KMS-11 (cell line): ENCODE data around the gene CHD5.

ENCODE experiments used
- H2AFZ ChIP-seq: fragments of 200-600 bp; sonication (generic); 2 replicates; pipeline ENCODE4 v1.6.1; 2016; ENCODE audit warnings: antibody characterized with exemption, mixed run types, low read depth
- H3K27ac ChIP-seq: fragments of 200-600 bp; sonication (generic); 2 replicates; pipeline ENCODE4 v1.6.1; 2016; ENCODE audit warnings: mild to moderate bottlenecking, mixed run types
- H3K27me3 ChIP-seq: fragments of 200-600 bp; sonication (generic); 2 replicates; pipeline ENCODE4 v1.6.1; 2017; ENCODE audit warnings: mild to moderate bottlenecking, low read depth, mixed run types, moderate library complexity; ENCODE audit not compliant: insufficient read depth
- H3K36me3 ChIP-seq: fragments of 200-600 bp; sonication (generic); 2 replicates; pipeline ENCODE4 v1.6.1; 2017; ENCODE audit warnings: mild to moderate bottlenecking, mixed run types; ENCODE audit not compliant: insufficient read depth
- H3K4me1 ChIP-seq: fragments of 200-600 bp; sonication (generic); 2 replicates; pipeline ENCODE4 v1.6.1; 2016; ENCODE audit warnings: mild to moderate bottlenecking, low read depth, mixed run types; ENCODE audit not compliant: poor library complexity, severe bottlenecking
- H3K4me2 ChIP-seq: fragments of 200-600 bp; sonication (generic); 2 replicates; pipeline ENCODE4 v1.7.0; 2016; ENCODE audit warnings: mild to moderate bottlenecking, mixed run types
- H3K4me3 ChIP-seq: fragments of 200-600 bp; sonication (generic); IDR thresholded peaks from 2 replicates; pipeline ENCODE4 v1.6.1; 2017; ENCODE audit warnings: low read depth, low read length, mixed read lengths; ENCODE audit not compliant: insufficient read depth
- H3K79me2 ChIP-seq: fragments of 200-600 bp; sonication (generic); 2 replicates; pipeline ENCODE4 v1.6.1; 2016; ENCODE audit warnings: low read depth, mixed run types; ENCODE audit not compliant: insufficient read depth
- H3K9ac ChIP-seq: fragments of 200-600 bp; sonication (generic); 2 replicates; pipeline ENCODE4 v1.6.1; 2016; ENCODE audit warnings: mild to moderate bottlenecking, mixed run types
- H4K20me1 ChIP-seq: fragments of 200-600 bp; sonication (generic); 2 replicates; pipeline ENCODE4 v1.6.1; 2016; ENCODE audit warnings: mild to moderate bottlenecking, mixed run types; ENCODE audit not compliant: insufficient read depth
- TF ChIP-seq, protein P1 (sequence below): fragments of 200-600 bp; sonication (generic); conservative IDR thresholded peaks from 2 replicates; pipeline ENCODE4 v1.6.1; 2017; ENCODE audit warnings: low read depth, mild to moderate bottlenecking, antibody characterized with exemption, low read length, moderate library complexity, mixed read lengths

The CHD5 gene

GRCh38 chr1:6088956-6089355 is 91.2 kb downstream of the CHD5 start:
- no peak overlapping the region for H2AFZ ChIP-seq
- H3K4me3 ChIP-seq: no peak overlapping the region
- no peaks in the 10 kb centered on the region for H3K36me3 ChIP-seq
- H3K4me1 ChIP-seq: no peaks in the 10 kb centered on the region
- no peak overlapping the region for H3K9ac ChIP-seq
- H3K79me2 ChIP-seq: no peaks in the 10 kb centered on the region
- no peak overlapping the region for H3K4me2 ChIP-seq
- TF ChIP-seq, protein P1, sequence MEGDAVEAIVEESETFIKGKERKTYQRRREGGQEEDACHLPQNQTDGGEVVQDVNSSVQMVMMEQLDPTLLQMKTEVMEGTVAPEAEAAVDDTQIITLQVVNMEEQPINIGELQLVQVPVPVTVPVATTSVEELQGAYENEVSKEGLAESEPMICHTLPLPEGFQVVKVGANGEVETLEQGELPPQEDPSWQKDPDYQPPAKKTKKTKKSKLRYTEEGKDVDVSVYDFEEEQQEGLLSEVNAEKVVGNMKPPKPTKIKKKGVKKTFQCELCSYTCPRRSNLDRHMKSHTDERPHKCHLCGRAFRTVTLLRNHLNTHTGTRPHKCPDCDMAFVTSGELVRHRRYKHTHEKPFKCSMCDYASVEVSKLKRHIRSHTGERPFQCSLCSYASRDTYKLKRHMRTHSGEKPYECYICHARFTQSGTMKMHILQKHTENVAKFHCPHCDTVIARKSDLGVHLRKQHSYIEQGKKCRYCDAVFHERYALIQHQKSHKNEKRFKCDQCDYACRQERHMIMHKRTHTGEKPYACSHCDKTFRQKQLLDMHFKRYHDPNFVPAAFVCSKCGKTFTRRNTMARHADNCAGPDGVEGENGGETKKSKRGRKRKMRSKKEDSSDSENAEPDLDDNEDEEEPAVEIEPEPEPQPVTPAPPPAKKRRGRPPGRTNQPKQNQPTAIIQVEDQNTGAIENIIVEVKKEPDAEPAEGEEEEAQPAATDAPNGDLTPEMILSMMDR: no peak
- no peaks in the 10 kb centered on the region for H4K20me1 ChIP-seq
- no peaks in the 10 kb centered on the region for H3K27me3 ChIP-seq
- H3K27ac ChIP-seq: no peak overlapping the region

DNA sequence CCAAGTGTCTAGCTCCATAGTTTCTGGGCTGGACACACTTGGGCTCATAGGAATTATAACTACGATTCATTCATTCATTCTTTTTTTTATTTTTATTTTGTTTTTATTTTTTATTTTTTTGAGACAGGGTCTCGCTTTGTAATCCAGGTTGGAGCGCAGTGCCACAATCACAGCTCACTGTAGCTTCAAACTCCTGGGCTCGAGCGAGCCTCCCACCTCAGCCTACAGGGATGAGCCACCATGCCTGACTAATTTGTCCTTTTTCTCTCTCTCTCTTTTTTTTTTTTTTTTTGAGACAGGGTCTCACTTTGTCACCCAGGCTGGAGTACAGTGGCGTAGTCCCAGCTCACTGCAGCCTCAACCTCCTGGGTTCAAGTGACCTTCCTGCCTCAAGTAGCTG is 92.2 kb downstream of the CHD5 start:
- no peak overlapping the region for H3K27ac ChIP-seq
- no peak overlapping the region for H3K4me3 ChIP-seq
- H2AFZ ChIP-seq: no peak overlapping the region
- no peak overlapping the region for H3K9ac ChIP-seq
- TF ChIP-seq, protein P1: no peak
- no peaks in the 10 kb centered on the region for H3K27me3 ChIP-seq
- H3K36me3 ChIP-seq: no peaks in the 10 kb centered on the region
- no peaks in the 10 kb centered on the region for H3K79me2 ChIP-seq
- no peaks in the 10 kb centered on the region for H4K20me1 ChIP-seq
- H3K4me2 ChIP-seq: no peak overlapping the region
- no peaks in the 10 kb centered on the region for H3K4me1 ChIP-seq

DNA sequence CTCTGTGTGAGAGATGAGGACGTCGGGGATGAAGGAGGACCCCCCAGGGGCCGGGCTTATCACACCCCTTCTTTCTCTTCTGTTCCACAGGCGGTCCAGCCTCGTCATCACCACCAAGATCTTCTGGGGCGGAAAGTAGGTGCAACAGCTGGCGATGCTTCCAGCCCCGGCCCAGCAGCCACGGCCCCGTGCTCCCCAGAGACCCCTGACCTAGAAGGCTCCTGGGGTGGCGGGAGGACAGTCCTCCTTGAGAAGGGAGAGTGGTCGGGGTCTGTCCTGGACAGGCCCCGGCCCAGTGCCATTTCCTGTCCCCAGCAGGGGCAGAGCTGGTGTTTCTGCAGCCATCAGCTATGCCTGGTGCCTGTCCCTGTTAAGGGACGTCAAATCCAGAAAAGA is 92.7 kb downstream of the CHD5 start:
- Histone ChIP-seq H4K20me1 (no peaks in the 10 kb centered on the region), H3K36me3 (no peaks in the 10 kb centered on the region), H3K4me2 (no peak overlapping the region), H2AFZ (no peak overlapping the region), H3K4me3 (no peak overlapping the region), H3K27ac (no peak overlapping the region), H3K9ac (no peak overlapping the region), H3K79me2 (no peaks in the 10 kb centered on the region), H3K27me3 (no peaks in the 10 kb centered on the region), H3K4me1 (no peaks in the 10 kb centered on the region)
- TF ChIP-seq, protein P1: no peak

DNA sequence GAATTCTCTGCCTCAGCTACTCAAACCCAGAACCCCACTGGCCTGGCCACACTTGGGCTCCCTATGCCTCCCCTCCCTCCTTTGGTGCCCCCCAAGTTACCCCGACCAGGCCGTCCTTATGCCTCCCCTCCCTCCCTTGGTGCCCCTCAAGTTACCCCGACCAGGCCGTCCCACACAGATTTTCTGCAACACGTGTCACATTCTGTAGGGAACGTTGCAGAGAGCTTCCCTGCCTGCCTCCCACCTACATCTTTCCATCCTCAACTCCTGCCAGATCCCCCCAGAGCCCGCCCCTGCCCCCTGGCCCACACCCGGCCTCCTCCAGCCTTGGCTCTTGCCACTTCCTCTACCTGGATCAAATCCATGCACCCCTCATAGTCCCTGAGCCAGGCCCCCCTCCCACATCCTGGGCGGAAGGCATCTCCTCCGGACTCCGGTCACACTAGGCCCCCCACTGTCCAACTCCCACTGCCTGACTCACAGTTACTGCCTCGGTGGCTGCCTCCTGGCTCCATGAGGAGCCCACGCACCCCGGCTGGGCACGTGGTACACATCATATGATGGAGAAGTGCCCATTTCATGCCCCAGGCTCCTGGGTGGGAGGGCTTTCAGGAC is 93.3 kb downstream of the CHD5 start:
- Histone ChIP-seq H3K27ac (no peak overlapping the region), H3K36me3 (0 out of 2 replicates have a peak, but pooled peaks cover 3% of the 10 kb centered on the region), H3K4me3 (no peak overlapping the region), H4K20me1 (no peaks in the 10 kb centered on the region), H3K4me2 (no peak overlapping the region), H3K27me3 (no peaks in the 10 kb centered on the region), H3K9ac (no peak overlapping the region), H3K79me2 (no peaks in the 10 kb centered on the region), H2AFZ (no peak overlapping the region), H3K4me1 (no peaks in the 10 kb centered on the region)
- TF ChIP-seq, protein P1: no peak
